Duodenal mucosa (tissue), 2 donors: ENCODE measurements around the gene ZNF471.

Experiments used
- H3K27ac ChIP-seq: one replicate; pipeline ENCODE4 v1.7.0; 2013; ENCODE audit warnings: low read depth, low read length
- H3K27me3 ChIP-seq, 2 donors: one replicate each; pipeline ENCODE4 v1.7.0; 2013; ENCODE audit warnings: low read length in 2 of 2, control low read depth in 1 of 2; ENCODE audit not compliant: insufficient read depth in 2 of 2, control insufficient read depth in 1 of 2
- H3K36me3 ChIP-seq, 2 donors: one replicate each; pipeline ENCODE4 v1.7.0; 2013; ENCODE audit warnings: low read length in 2 of 2, control low read depth in 1 of 2; ENCODE audit not compliant: insufficient read depth in 2 of 2, control insufficient read depth in 1 of 2
- H3K4me1 ChIP-seq, 2 donors: one replicate each; pipeline ENCODE4 v1.7.0; 2013; ENCODE audit warnings: low read length in 2 of 2, control low read depth in 1 of 2; ENCODE audit not compliant: insufficient read depth in 2 of 2, control insufficient read depth in 1 of 2
- H3K4me3 ChIP-seq, 2 donors: one replicate each; pipeline ENCODE4 v1.7.0; 2013; ENCODE audit warnings: low read length in 2 of 2, low read depth in 1 of 2
- H3K9ac ChIP-seq, 2 donors: one replicate each; pipeline ENCODE4 v1.7.0; 2013; ENCODE audit warnings: low read length in 2 of 2, low read depth in 1 of 2
- H3K9me3 ChIP-seq, 2 donors: one replicate each; pipeline ENCODE4 v1.7.0; 2013; ENCODE audit warnings: low read length in 2 of 2, control low read depth in 1 of 2; ENCODE audit not compliant: control insufficient read depth in 1 of 2

ZNF471 gene

GRCh38 chr19:56537442-56537841, 29.8 kb downstream of the ZNF471 start:
- Histone ChIP-seq H3K27ac (no peak overlapping the region), H3K9me3 (peaks cover 39 to 59% of the 10 kb centered on the region in 2 donors), H3K4me3 (peak overlapping the region; percentile 74 to 79), H3K27me3 (no peaks in the 10 kb centered on the region), H3K9ac (no peak overlapping the region), H3K4me1 (peaks cover 6 to 10% of the 10 kb centered on the region in 2 donors), H3K36me3 (peaks cover 0 to 2% of the 10 kb centered on the region in 2 donors)

GRCh38 chr19:56538254-56538760, 30.7 kb downstream of the ZNF471 start:
- peaks cover 6 to 10% of the 10 kb centered on the region in 2 donors for H3K4me1 ChIP-seq
- peak overlapping the region; percentile 74 to 79 for H3K4me3 ChIP-seq
- H3K9ac ChIP-seq = peak overlapping the region; percentile 2 to 12
- H3K36me3 ChIP-seq = peaks cover 0 to 2% of the 10 kb centered on the region in 2 donors
- H3K9me3 ChIP-seq = peaks cover 34 to 56% of the 10 kb centered on the region in 2 donors
- no peaks in the 10 kb centered on the region for H3K27me3 ChIP-seq
- H3K27ac ChIP-seq = peak overlapping the region; percentile 92

GRCh38 chr19:56538761-56539263, 31.2 kb downstream of the ZNF471 start, which contains the start of gene ZFP28:
Gene ZFP28, plus strand, starts transcription at chr19:56538948. Its CDS starts 71 bp downstream, at chr19:56539019.
- Histone ChIP-seq H3K36me3 (peaks cover 0 to 2% of the 10 kb centered on the region in 2 donors), H3K4me1 (peaks cover 6 to 10% of the 10 kb centered on the region in 2 donors)

GRCh38 chr19:56543776-56544175, 36.1 kb downstream of the ZNF471 start:
- Histone ChIP-seq H3K27me3 (no peaks in the 10 kb centered on the region), H3K4me1 (peaks cover 0 to 4% of the 10 kb centered on the region in 2 donors), H3K36me3 (peaks cover 5 to 15% of the 10 kb centered on the region in 2 donors)

More at GRCh38 chr19:56538761-56539263, 31.2 kb downstream of the ZNF471 start, which contains the start of gene ZFP28:
- H3K9ac ChIP-seq = peak within 1 kb of the TSS; percentile 2 to 12
- H3K9me3 ChIP-seq = peaks cover 34 to 51% of the 10 kb centered on the region in 2 donors
- H3K27me3 ChIP-seq = no peaks in the 10 kb centered on the region
- peak within 1 kb of the TSS; percentile 92 for H3K27ac ChIP-seq
- peak within 1 kb of the TSS; percentile 74 to 79 for H3K4me3 ChIP-seq

GRCh38 chr19:56547535-56547934, 39.9 kb downstream of the ZNF471 start:
- peaks cover 72 to 73% of the 10 kb centered on the region in 2 donors for H3K9me3 ChIP-seq
- H3K36me3 ChIP-seq = peaks cover 23 to 36% of the 10 kb centered on the region in 2 donors
- peak overlapping the region in 1 of 2 donors; percentile 2 for H3K4me3 ChIP-seq
- H3K9ac ChIP-seq = no peak overlapping the region
- no peaks in the 10 kb centered on the region for H3K4me1 ChIP-seq
- H3K27me3 ChIP-seq = no peaks in the 10 kb centered on the region
- no peak overlapping the region for H3K27ac ChIP-seq

More at GRCh38 chr19:56543776-56544175, 36.1 kb downstream of the ZNF471 start:
- Histone ChIP-seq H3K9me3 (peaks cover 55 to 67% of the 10 kb centered on the region in 2 donors), H3K4me3 (no peak overlapping the region), H3K9ac (no peak overlapping the region), H3K27ac (no peak overlapping the region)

GRCh38 chr19:56554272-56554869, 46.7 kb downstream of the ZNF471 start:
- Histone ChIP-seq H3K9ac (no peak overlapping the region), H3K9me3 (peaks cover 76 to 88% of the 10 kb centered on the region in 2 donors), H3K4me3 (peak overlapping the region; percentile 18 to 20), H3K27me3 (no peaks in the 10 kb centered on the region), H3K36me3 (peaks cover 26 to 30% of the 10 kb centered on the region in 2 donors), H3K27ac (no peak overlapping the region), H3K4me1 (no peaks in the 10 kb centered on the region)

GRCh38 chr19:56562766-56563165, 55.1 kb downstream of the ZNF471 start:
- no peak overlapping the region for H3K4me3 ChIP-seq
- peaks cover 57 to 82% of the 10 kb centered on the region in 2 donors for H3K9me3 ChIP-seq
- H3K36me3 ChIP-seq = no peaks in the 10 kb centered on the region
- H3K27me3 ChIP-seq = no peaks in the 10 kb centered on the region
- no peak overlapping the region for H3K27ac ChIP-seq
- H3K4me1 ChIP-seq = peaks cover 0 to 2% of the 10 kb centered on the region in 2 donors
- H3K9ac ChIP-seq = no peak overlapping the region

GRCh38 chr19:56566904-56567273, 59.2 kb downstream of the ZNF471 start:
- Histone ChIP-seq H3K9ac (peak overlapping the region; percentile 60 to 64), H3K36me3 (peaks cover 23 to 27% of the 10 kb centered on the region in 2 donors), H3K9me3 (peaks cover 63 to 84% of the 10 kb centered on the region in 2 donors), H3K4me3 (peak overlapping the region; percentile 94 to 97), H3K27ac (peak overlapping the region; percentile 45), H3K27me3 (no peaks in the 10 kb centered on the region), H3K4me1 (peaks cover 0 to 8% of the 10 kb centered on the region in 2 donors)

GRCh38 chr19:56567274-56568120, 59.8 kb downstream of the ZNF471 start, which contains the start of gene ZNF470:
Gene ZNF470, plus strand, starts transcription at chr19:56567468. Its CDS starts 2,844 bp downstream, at chr19:56570312.
- Histone ChIP-seq H3K36me3 (peaks cover 23 to 27% of the 10 kb centered on the region in 2 donors), H3K9ac (peak within 1 kb of the TSS; percentile 60 to 64), H3K27ac (peak within 1 kb of the TSS; percentile 45), H3K4me3 (peak within 1 kb of the TSS; percentile 94 to 97), H3K4me1 (peaks cover 0 to 8% of the 10 kb centered on the region in 2 donors), H3K27me3 (no peaks in the 10 kb centered on the region), H3K9me3 (peaks cover 61 to 81% of the 10 kb centered on the region in 2 donors)
